ENCODE data around the gene CCDC91.

- TF ChIP-seq CTCF (IDR thresholded peaks at IDR 0.05) (no peak), POLR2A (IDR thresholded peaks at IDR 0.05) (no peak)
Observed at GRCh38 chr12:28173440-28173839, 16.8 kb upstream of the CCDC91 start.

All from Peyer's patch (tissue), 4 donors.